Measurements from ENCODE around the gene ADARB1.

The ADARB1 gene

GRCh38 chr21:45097827-45098387 lies 23.5 kb downstream of the ADARB1 start:
- in situ Hi-C loops (cut with HindIII; ENCODE audit: low sequenced_read_pairs), result no loop called here
- H3K4me3 ChIP-seq (ENCODE audit: low read depth, low read length), result no peak overlapping the region
- no peak for TF ChIP-seq CTCF (IDR thresholded peaks at IDR 0.05; ENCODE audit: low read depth, low read length, missing control alignments)
- no peak for DNase-seq (ENCODE audit: low read depth)

- TF ChIP-seq CTCF (IDR thresholded peaks at IDR 0.05; ENCODE audit: low read depth, low read length, missing control alignments), result peak; percentile 51
- no peak for DNase-seq (ENCODE audit: low read depth)
- in situ Hi-C loops (cut with HindIII; ENCODE audit: low sequenced_read_pairs), result no loop called here
- H3K4me3 ChIP-seq (ENCODE audit: low read depth, low read length), result no peak overlapping the region
These were observed 24.5 kb downstream of the ADARB1 start for GRCh38 chr21:45098867-45099266.

- in situ Hi-C loops (cut with HindIII; ENCODE audit: low sequenced_read_pairs), result no loop called here
- no peak for TF ChIP-seq CTCF (IDR thresholded peaks at IDR 0.05; ENCODE audit: low read depth, low read length, missing control alignments)
- DNase-seq (ENCODE audit: low read depth), result no peak
- no peak overlapping the region for H3K4me3 ChIP-seq (ENCODE audit: low read depth, low read length)
These were observed 25.2 kb downstream of the ADARB1 start for GRCh38 chr21:45099571-45099970.

GRCh38 chr21:45100866-45101265 lies 26.5 kb downstream of the ADARB1 start:
- TF ChIP-seq CTCF (IDR thresholded peaks at IDR 0.05; ENCODE audit: low read depth, low read length, missing control alignments), result no peak
- in situ Hi-C loops (cut with HindIII; ENCODE audit: low sequenced_read_pairs), result no loop called here
- H3K4me3 ChIP-seq (ENCODE audit: low read depth, low read length), result no peak overlapping the region
- DNase-seq (ENCODE audit: low read depth), result no peak

DNA sequence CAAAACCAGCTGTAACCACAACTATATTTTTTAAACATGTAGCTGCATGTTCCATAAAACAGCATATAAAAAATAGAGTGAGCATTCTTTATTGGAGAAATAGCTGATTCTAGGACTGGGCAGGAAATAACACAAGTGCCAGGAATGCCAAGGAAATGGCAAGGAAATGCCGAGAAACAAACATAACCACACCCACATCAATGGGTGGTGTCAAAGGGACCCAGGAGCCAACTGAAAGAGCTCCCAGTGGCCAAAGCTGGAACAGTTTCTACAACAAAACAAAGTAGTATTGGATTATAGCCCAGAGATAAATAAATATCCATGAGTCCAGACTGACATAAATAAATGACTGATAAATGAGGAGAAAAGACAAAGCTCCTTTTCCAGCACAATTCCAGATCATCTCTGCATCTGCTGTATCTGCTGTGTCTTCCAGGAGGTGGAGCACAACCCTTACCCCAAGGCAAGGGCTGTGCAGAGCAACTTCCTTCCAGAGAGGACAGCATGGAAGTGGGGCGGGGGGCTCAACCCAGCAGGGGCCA lies 28.1 kb downstream of the ADARB1 start:
- in situ Hi-C loops (cut with HindIII; ENCODE audit: low sequenced_read_pairs), result no loop called here
- TF ChIP-seq CTCF (IDR thresholded peaks at IDR 0.05; ENCODE audit: low read depth, low read length, missing control alignments), result no peak
- DNase-seq (ENCODE audit: low read depth), result no peak
- no peak overlapping the region for H3K4me3 ChIP-seq (ENCODE audit: low read depth, low read length)

DNA sequence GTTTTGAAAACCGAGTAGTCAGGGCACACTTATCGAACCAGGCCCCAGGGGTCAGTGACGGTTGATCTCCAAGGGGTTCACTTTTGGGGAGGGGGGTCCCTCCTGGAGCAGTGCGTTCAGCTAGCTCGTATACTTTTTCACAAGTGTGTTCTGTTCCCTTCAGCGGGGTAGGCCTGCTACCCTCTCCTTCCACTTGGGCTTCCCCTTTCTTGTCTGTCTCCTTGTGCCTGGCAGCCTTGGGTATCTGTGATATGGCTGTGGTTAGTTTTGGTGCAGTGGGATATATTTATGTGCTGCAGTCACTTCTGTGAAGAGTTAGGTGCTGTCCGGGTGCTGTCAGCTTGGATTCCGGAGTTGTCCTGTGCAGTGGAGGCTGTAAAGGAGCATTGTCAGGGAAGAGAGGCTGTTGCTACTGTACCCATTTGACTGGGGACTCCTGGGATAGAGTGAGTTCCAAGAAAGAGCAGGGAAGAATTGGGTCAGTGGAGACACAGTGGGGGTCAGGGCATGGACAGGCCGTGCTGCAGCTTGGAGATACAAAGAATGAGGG lies 29.7 kb downstream of the ADARB1 start:
- DNase-seq (ENCODE audit: low read depth), result no peak
- in situ Hi-C loops (cut with HindIII; ENCODE audit: low sequenced_read_pairs), result no loop called here
- no peak overlapping the region for H3K4me3 ChIP-seq (ENCODE audit: low read depth, low read length)
- no peak for TF ChIP-seq CTCF (IDR thresholded peaks at IDR 0.05; ENCODE audit: low read depth, low read length, missing control alignments)

All from astrocyte of the cerebellum (primary cell).